IMR-90 (cell line): ENCODE data around the gene NUB1. TPM values are rescaled to one million over a fixed set of nuclear protein-coding genes. Genes with fewer than 3 reads are reported as not detected.

ENCODE experiments used
- ATAC-seq: fragments of 200-7000 bp; cut with Tn5 transposase; 2 replicates; pipeline ENCODE4 v1.9.1; 2020; ENCODE audit warnings: low read depth, mild to moderate bottlenecking, moderate library complexity
- BruUV-seq: library from RNA; stranded (reverse); fragments of 400-500 nt; replicated peaks from 2 replicates; lab custom pipeline; 2021; lab: Mats Ljungman, UMichigan
- CTCF ChIA-PET: fragments of 300-600 bp; formaldehyde crosslinking; extraction: SDS; loops from one replicate; lab custom pipeline; 2021; ENCODE audit warnings: antibody characterized with exemption; lab: Yijun Ruan, JAX
- POLR2A ChIA-PET: fragments of 300-600 bp; sonication (Branson Sonifier 250); formaldehyde crosslinking; loops from one replicate; lab custom pipeline; 2022; ENCODE audit warnings: antibody characterized with exemption; ENCODE audit not compliant: unreplicated experiment; lab: Charles Lee
- DNase-seq: peaks from one replicate; pipeline ENCODE4 v3.0.0; 2013
- H2AFZ ChIP-seq: replicated peaks from 2 replicates; pipeline ENCODE3; 2013; ENCODE audit warnings: low read length, mild to moderate bottlenecking; ENCODE audit not compliant: poor library complexity
- H2AK5ac ChIP-seq: 2 replicates; pipeline ENCODE4 v1.6.1; 2013; ENCODE audit warnings: low read depth, low read length, inconsistent platforms
- H2AK9ac ChIP-seq: replicated peaks from 2 replicates; pipeline ENCODE3; 2013; ENCODE audit warnings: mild to moderate bottlenecking, low read depth, low read length, moderate library complexity; ENCODE audit not compliant: poor library complexity
- H2BK120ac ChIP-seq: 2 replicates; pipeline ENCODE4 v1.6.1; 2013; ENCODE audit warnings: low read depth, low read length, inconsistent platforms
- H2BK15ac ChIP-seq: 3 replicates; pipeline ENCODE4 v1.6.1; 2013; ENCODE audit warnings: low read depth, low read length, inconsistent platforms
- H2BK20ac ChIP-seq: 2 replicates; pipeline ENCODE4 v1.6.1; 2013; ENCODE audit warnings: low read depth, mild to moderate bottlenecking, inconsistent platforms, low read length, moderate library complexity
- H2BK5ac ChIP-seq: 2 replicates; pipeline ENCODE4 v1.6.1; 2013; ENCODE audit warnings: mild to moderate bottlenecking, low read depth, low read length, inconsistent platforms; ENCODE audit not compliant: poor library complexity, severe bottlenecking
- H3K14ac ChIP-seq: replicated peaks from 2 replicates; pipeline ENCODE4 v1.6.1; 2013; ENCODE audit warnings: low read depth, low read length, inconsistent platforms
- H3K18ac ChIP-seq: 2 replicates; pipeline ENCODE4 v1.6.1; 2013; ENCODE audit warnings: low read depth, low read length, control low read depth
- H3K23ac ChIP-seq: 2 replicates; pipeline ENCODE4 v1.6.1; 2013; ENCODE audit warnings: low read depth, low read length, inconsistent platforms
- H3K27ac ChIP-seq: 2 replicates; pipeline ENCODE4 v1.5.1; 2013; ENCODE audit warnings: mild to moderate bottlenecking, control low read depth, low read length; ENCODE audit not compliant: insufficient read depth
- H3K27me3 ChIP-seq: 2 replicates; pipeline ENCODE4 v1.6.1; 2013; ENCODE audit warnings: low read length; ENCODE audit not compliant: control insufficient read depth, insufficient read depth
- H3K36me3 ChIP-seq: 2 replicates; pipeline ENCODE4 v1.6.1; 2013; ENCODE audit warnings: low read length, mixed read lengths; ENCODE audit not compliant: control insufficient read depth, insufficient read depth
- H3K4ac ChIP-seq: 2 replicates; pipeline ENCODE4 v1.6.1; 2013; ENCODE audit warnings: low read depth, low read length, inconsistent platforms
- H3K4me1 ChIP-seq: 2 replicates; pipeline ENCODE4 v1.6.1; 2013; ENCODE audit warnings: low read length, mixed read lengths; ENCODE audit not compliant: control insufficient read depth, insufficient read depth
- H3K4me2 ChIP-seq: 2 replicates; pipeline ENCODE4 v1.6.1; 2013; ENCODE audit warnings: low read depth, mild to moderate bottlenecking, control low read depth, low read length, moderate library complexity
- H3K4me3 ChIP-seq: 2 replicates; pipeline ENCODE4 v1.5.1; 2013; ENCODE audit warnings: low read depth, mild to moderate bottlenecking, control low read depth, low read length, moderate library complexity; ENCODE audit not compliant: insufficient read depth
- H3K56ac ChIP-seq: 2 replicates; pipeline ENCODE4 v1.6.1; 2013; ENCODE audit warnings: low read length, inconsistent platforms; ENCODE audit not compliant: insufficient read depth; ENCODE audit errors: extremely low read depth
- H3K79me1 ChIP-seq, 2 experiments: 2 replicates each; pipeline ENCODE4 v1.6.1; 2013; ENCODE audit warnings: low read length in 2 of 2, inconsistent platforms in 1 of 2, low read depth in 1 of 2
- H3K9ac ChIP-seq: 2 replicates; pipeline ENCODE4 v1.6.1; 2013; ENCODE audit warnings: low read depth, low read length, control low read depth
- H3K9me1 ChIP-seq: 2 replicates; pipeline ENCODE4 v1.6.1; 2013; ENCODE audit warnings: low read length, inconsistent platforms; ENCODE audit not compliant: insufficient read depth
- H3K9me3 ChIP-seq: 2 replicates; pipeline ENCODE4 v1.6.1; 2013; ENCODE audit warnings: low read length; ENCODE audit not compliant: control insufficient read depth, insufficient read depth
- H4K20me1 ChIP-seq: 2 replicates; pipeline ENCODE4 v1.6.1; 2013; ENCODE audit warnings: low read length, inconsistent platforms; ENCODE audit not compliant: insufficient read depth
- H4K5ac ChIP-seq: 2 replicates; pipeline ENCODE4 v1.6.1; 2013; ENCODE audit warnings: mild to moderate bottlenecking, low read depth, low read length, control low read depth
- H4K8ac ChIP-seq, 2 experiments: 2 replicates each; pipeline ENCODE4 v1.6.1; 2013; ENCODE audit warnings: low read depth in 2 of 2, low read length in 2 of 2, control low read depth in 1 of 2, inconsistent platforms in 1 of 2
- H4K91ac ChIP-seq: 2 replicates; pipeline ENCODE4 v1.6.1; 2013; ENCODE audit warnings: low read depth, low read length, inconsistent platforms; ENCODE audit not compliant: insufficient read depth
- BHLHE40 ChIP-seq: fragments of 150-350 bp; IDR thresholded peaks from 2 replicates; pipeline ENCODE4 v1.6.1; 2016; ENCODE audit warnings: mild to moderate bottlenecking, low read depth, low read length
- CEBPB ChIP-seq: IDR thresholded peaks from 2 replicates; pipeline ENCODE4 v1.6.1; 2012; ENCODE audit warnings: low read depth, low read length, improper control_type of control experiment
- MAFK ChIP-seq: IDR thresholded peaks from 2 replicates; pipeline ENCODE4 v1.6.1; 2012; ENCODE audit warnings: low read depth, low read length, improper control_type of control experiment
- MAZ ChIP-seq: IDR thresholded peaks from 2 replicates; pipeline ENCODE4 v1.6.1; 2012; ENCODE audit warnings: low read depth, mild to moderate bottlenecking, low read length, improper control_type of control experiment, moderate library complexity, borderline replicate concordance
- MXI1 ChIP-seq: IDR thresholded peaks from 2 replicates; pipeline ENCODE4 v1.6.1; 2012; ENCODE audit warnings: low read depth, mild to moderate bottlenecking, low read length, moderate library complexity, borderline replicate concordance
- RAD21 ChIP-seq: IDR thresholded peaks from 2 replicates; pipeline ENCODE4 v1.6.1; 2012; ENCODE audit warnings: low read length, improper control_type of control experiment
- RFX5 ChIP-seq: IDR thresholded peaks from 2 replicates; pipeline ENCODE4 v1.8.0; 2012; ENCODE audit warnings: low read depth, mild to moderate bottlenecking, low read length, moderate library complexity
- WGBS, 2 experiments: methylation state at CpG; one replicate each; pipeline versions ENCODE4 v1.1.5 to v1.1.7; 2013; ENCODE audit warnings: missing lambda C conversion rate in 2 of 2; ENCODE audit not compliant: insufficient read length in 1 of 2; ENCODE audit errors: extremely low coverage in 2 of 2; 5-methylcytosine and 5-hydroxymethylcytosine counted together
- dilution Hi-C: fragments of 300-500 bp; cut with HindIII; formaldehyde crosslinking; loops from one replicate; pipeline ENCODE4 v1.14.3; 2018; ENCODE audit warnings: low sequenced_read_pairs; ENCODE audit not compliant: unreplicated experiment
- in situ Hi-C: fragments of 300-500 bp; cut with MboI; formaldehyde crosslinking; loops from 3 replicates; pipeline ENCODE4 v1.14.3; 2019; ENCODE audit warnings: low sequenced_read_pairs, inconsistent platforms, mixed read lengths
- intact Hi-C: fragments of 100-400 bp; cut with micrococcal nuclease; formaldehyde crosslinking; loops from 2 replicates; pipeline ENCODE4 v1.10.0; 2022
- polyA plus RNA-seq, 3 experiments: library from polyadenylated mRNA; depleted of rRNA; stranded (reverse); fragments of >200 nt; gene quantifications; 2 replicates each; pipeline ENCODE4 v1.2.3, GENCODE V29; 2012; ENCODE audit warnings: low replicate concordance in 1 of 3
- total RNA-seq: library from RNA; depleted of rRNA; stranded (reverse); fragments of >200 nt; gene quantifications from 2 replicates; pipeline ENCODE4 v1.2.3, GENCODE V29; 2012

Gene NUB1
- total and polyA plus RNA-seq, 2 of the 4 experiments (the other 2 are of a cell fraction) = 20.1 to 29.7 TPM

- Histone ChIP-seq H3K9me3 (no peaks in the 10 kb centered on the region), H2BK120ac (no peak overlapping the region), H2AK5ac (no peak overlapping the region), H3K36me3 (no peaks in the 10 kb centered on the region), H4K8ac (no peak overlapping the region), H3K4me1 (no peaks in the 10 kb centered on the region), H3K4ac (no peak overlapping the region), H3K56ac (no peak overlapping the region), H4K5ac (no peak overlapping the region), H2BK15ac (no peak overlapping the region), H2BK20ac (no peak overlapping the region), H2BK5ac (no peak overlapping the region), H3K79me1 (no peaks in the 10 kb centered on the region), H3K23ac (no peak overlapping the region), H3K9me1 (no peaks in the 10 kb centered on the region), H3K27me3 (peaks cover 33% of the 10 kb centered on the region), H3K9ac (no peak overlapping the region), H4K91ac (no peak overlapping the region), H3K4me3 (no peak overlapping the region), H2AFZ (no peak overlapping the region), H4K20me1 (no peaks in the 10 kb centered on the region), H3K18ac (no peak overlapping the region), H3K4me2 (no peak overlapping the region), H2AK9ac (no peak overlapping the region), H3K27ac (no peak overlapping the region), H3K14ac (no peak overlapping the region)
- DNase-seq (no peak), ATAC-seq (no peak)
- in situ Hi-C loops = no loop called here
- TF ChIP-seq MXI1 (no peak), BHLHE40 (no peak), RFX5 (no peak), CEBPB (no peak), MAZ (no peak), MAFK (no peak), RAD21 (no peak)
- 76% methylated on average over 14 of the region's 25 CpGs; no CpG with 5 or more reads in 1 of the 2 experiments for WGBS, 2 experiments
- dilution Hi-C loops = no loop called here
- CTCF ChIA-PET = no interaction called here
- intact Hi-C loops = no loop called here
- no TSS peak for BruUV-seq
- POLR2A ChIA-PET = no interaction called here
Measured at GRCh38 chr7:151390598-151391357, 49.2 kb downstream of the NUB1 start.
